Psoas muscle (tissue), 8 donors: Measurements from ENCODE around the gene CDH9. TPM values are rescaled to one million over a fixed set of nuclear protein-coding genes. Genes with fewer than 3 reads are reported as not detected.

Source experiments
- ATAC-seq, 4 donors: fragments of 200-7000 bp; cut with Tn5 transposase; one replicate each; pipeline ENCODE4 v1.9.1; 2020; ENCODE audit warnings: moderate library complexity in 3 of 4, mild to moderate bottlenecking in 2 of 4
- DNase-seq, 2 donors: peaks; one replicate each; pipeline ENCODE4 v3.0.0-alpha.2; 2020
- H3K27ac ChIP-seq: fragments of 200-600 bp; one replicate; pipeline ENCODE4 v1.8.0; 2022
- H3K27me3 ChIP-seq, 3 donors: fragments of 200-600 bp in 1 of 3; one replicate each; pipeline versions ENCODE4 v1.6.1 to v1.8.0; 2013 to 2022; ENCODE audit warnings: low read length in 2 of 3, mild to moderate bottlenecking in 2 of 3, moderate library complexity in 1 of 3; ENCODE audit not compliant: insufficient read depth in 3 of 3
- H3K36me3 ChIP-seq, 2 donors: fragments of 200-600 bp in 1 of 2; one replicate each; pipeline versions ENCODE4 v1.6.1 to v1.8.0; 2013 to 2022; ENCODE audit warnings: low read depth in 1 of 2, mild to moderate bottlenecking in 1 of 2, moderate library complexity in 1 of 2; ENCODE audit not compliant: insufficient read depth in 1 of 2
- H3K4me1 ChIP-seq: fragments of 200-600 bp; one replicate; pipeline ENCODE4 v1.8.0; 2022
- H3K4me3 ChIP-seq: fragments of 200-600 bp; one replicate; pipeline ENCODE4 v1.8.0; 2022; ENCODE audit warnings: mild to moderate bottlenecking
- H3K9me3 ChIP-seq: fragments of 200-600 bp; one replicate; pipeline ENCODE4 v1.8.0; 2022
- CTCF ChIP-seq: fragments of 200-600 bp; IDR thresholded peaks from one replicate; pipeline ENCODE4 v1.8.0; 2022; ENCODE audit warnings: antibody characterized with exemption
- WGBS, 3 donors: extraction: QIAGEN DNeasy Blood & Tissue Kit; methylation state at CpG; one replicate each; pipeline versions ENCODE4 v1.1.6 to v1.1.7; 2013; 5-methylcytosine and 5-hydroxymethylcytosine counted together
- intact Hi-C, 2 donors: fragments of 100-400 bp; cut with DNase I; formaldehyde crosslinking; loops; one replicate each; pipeline versions ENCODE4 v1.11.0 to v1.14.2; 2022
- polyA plus RNA-seq, 3 donors: library from polyadenylated mRNA; stranded (reverse); fragments of 200-250 nt; gene quantifications; one replicate each; pipeline ENCODE4 v1.2.3, GENCODE V29; 2013
- total RNA-seq, 4 donors: library from RNA; stranded (reverse); fragmentation: NEBNext Ultra II Directional in 2 of 4; extraction: Animal tissue kit (Norgen Biotek cat#: 25700) in 2 of 4; gene quantifications; one replicate each; pipeline versions ENCODE4 v1.2.1 to v1.2.4, GENCODE V29; 2021 to 2023
- donor health status: healthy with polysubstance abuse.
- donor health status: DM: no; HTN: no; CAD: no; lungs with moderate emphysema.
- donor health status: Bipolar disorder and iron deficiency.
- donor health status: healthy.
- donor health status: DM: yes; HTN: yes; CAD: no.
- donor health status: DM: no; HTN: no; CAD: no.
- donor health status: DM: no; HTN: no; CAD: no.
- donor health status: DM: yes; HTN: yes; CAD: no.

Gene CDH9
- total and polyA plus RNA-seq, 7 donors = not detected

GRCh38 chr5:27010646-27011045, 27.7 kb downstream of the CDH9 start:
- no peaks in the 10 kb centered on the region for H3K9me3 ChIP-seq
- no peaks in the 10 kb centered on the region for H3K36me3 ChIP-seq
- no peak overlapping the region for H3K4me3 ChIP-seq
- no peaks in the 10 kb centered on the region for H3K4me1 ChIP-seq
- H3K27me3 ChIP-seq = no peaks in the 10 kb centered on the region
- DNase-seq (no peak), ATAC-seq (no peak)
- H3K27ac ChIP-seq = no peak overlapping the region
- TF ChIP-seq CTCF = no peak
- intact Hi-C loops = no loop called here
- 78 to 88% (median 86%) methylated on average over 1 of the region's 1 CpG for WGBS, 3 donors

GRCh38 chr5:27009540-27009915, 28.9 kb downstream of the CDH9 start:
- H3K36me3 ChIP-seq = no peaks in the 10 kb centered on the region
- no peaks in the 10 kb centered on the region for H3K9me3 ChIP-seq
- no peak for TF ChIP-seq CTCF
- H3K4me3 ChIP-seq = no peak overlapping the region
- H3K4me1 ChIP-seq = no peaks in the 10 kb centered on the region
- no peak for DNase-seq
- no peaks in the 10 kb centered on the region for H3K27me3 ChIP-seq
- no peak overlapping the region for H3K27ac ChIP-seq
- no peak for ATAC-seq
- intact Hi-C loops = no loop called here
- WGBS, 3 donors = 31 to 37% (median 36%) methylated on average over 1 of the region's 1 CpG

- H3K4me3 ChIP-seq = no peak overlapping the region
- H3K36me3 ChIP-seq = no peaks in the 10 kb centered on the region
- no peak for DNase-seq
- no peak for ATAC-seq
- H3K27ac ChIP-seq = no peak overlapping the region
- TF ChIP-seq CTCF = no peak
- H3K9me3 ChIP-seq = no peaks in the 10 kb centered on the region
- whole genome bisulfite sequencing, 3 donors = 84 to 88% (median 84%) methylated on average over 3 of the region's 3 CpGs
- no peaks in the 10 kb centered on the region for H3K4me1 ChIP-seq
- intact Hi-C loops = no loop called here
- no peaks in the 10 kb centered on the region for H3K27me3 ChIP-seq
These were observed 29.5 kb downstream of the CDH9 start for GRCh38 chr5:27008604-27009539.

- H3K4me1 ChIP-seq = no peaks in the 10 kb centered on the region
- no peaks in the 10 kb centered on the region for H3K36me3 ChIP-seq
- intact Hi-C loops = no loop called here
- no peak for TF ChIP-seq CTCF
- no peaks in the 10 kb centered on the region for H3K9me3 ChIP-seq
- no peak overlapping the region for H3K4me3 ChIP-seq
- DNase-seq (no peak), ATAC-seq (no peak)
- no peaks in the 10 kb centered on the region for H3K27me3 ChIP-seq
- H3K27ac ChIP-seq = no peak overlapping the region
These were observed 31.3 kb downstream of the CDH9 start for GRCh38 chr5:27007121-27007520.

- 50 to 55% (median 53%) methylated on average over 1 of the region's 1 CpG for WGBS, 3 donors
- Histone ChIP-seq H3K27ac (no peak overlapping the region), H3K9me3 (no peaks in the 10 kb centered on the region), H3K27me3 (no peaks in the 10 kb centered on the region), H3K4me1 (no peaks in the 10 kb centered on the region), H3K4me3 (no peak overlapping the region), H3K36me3 (no peaks in the 10 kb centered on the region)
- intact Hi-C loops = no loop called here
- DNase-seq (no peak), ATAC-seq (no peak)
- TF ChIP-seq CTCF = no peak
These were observed 51.4 kb downstream of the CDH9 start for GRCh38 chr5:26986985-26987384.
